Testis (tissue), 2 donors: ENCODE measurements around the gene PROB1.

Source experiments
- POLR2A ChIP-seq: fragments of 450-650 bp; IDR thresholded peaks from one replicate; pipeline ENCODE4 v1.6.1; 2017; ENCODE audit warnings: antibody characterized with exemption, mild to moderate bottlenecking, moderate library complexity
- TF ChIP-seq, protein P1 (sequence below), 3 experiments: fragments of 450-650 bp in 2 of 3; fragments of 200-600 bp in 1 of 3; sonication (generic) in 1 of 3; IDR thresholded peaks; one replicate each; pipeline ENCODE4 v1.5.1; 2016 to 2019; ENCODE audit warnings: antibody characterized with exemption in 3 of 3, mild to moderate bottlenecking in 2 of 3, moderate library complexity in 1 of 3

DNA sequence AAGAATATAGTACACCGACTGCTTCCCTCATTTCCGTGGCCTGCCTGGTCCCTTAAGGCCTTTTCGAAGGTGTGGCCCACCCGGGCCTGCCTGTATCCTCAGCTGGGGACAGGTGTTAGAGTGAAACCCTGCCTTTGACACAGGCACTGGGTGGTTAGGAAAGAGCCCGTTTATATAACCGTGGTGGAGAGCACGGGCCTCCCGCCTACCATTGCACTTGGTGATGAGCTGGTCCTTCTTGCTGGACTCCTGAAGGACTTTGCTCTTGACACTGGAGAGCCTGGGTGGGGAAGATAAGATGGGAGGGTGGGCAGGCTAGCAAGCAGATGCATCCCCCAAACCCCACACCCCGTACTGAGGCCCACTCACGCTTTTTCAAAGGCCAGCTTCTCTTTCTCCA is 6.6 kb upstream of the PROB1 start:
- TF ChIP-seq, protein P1, sequence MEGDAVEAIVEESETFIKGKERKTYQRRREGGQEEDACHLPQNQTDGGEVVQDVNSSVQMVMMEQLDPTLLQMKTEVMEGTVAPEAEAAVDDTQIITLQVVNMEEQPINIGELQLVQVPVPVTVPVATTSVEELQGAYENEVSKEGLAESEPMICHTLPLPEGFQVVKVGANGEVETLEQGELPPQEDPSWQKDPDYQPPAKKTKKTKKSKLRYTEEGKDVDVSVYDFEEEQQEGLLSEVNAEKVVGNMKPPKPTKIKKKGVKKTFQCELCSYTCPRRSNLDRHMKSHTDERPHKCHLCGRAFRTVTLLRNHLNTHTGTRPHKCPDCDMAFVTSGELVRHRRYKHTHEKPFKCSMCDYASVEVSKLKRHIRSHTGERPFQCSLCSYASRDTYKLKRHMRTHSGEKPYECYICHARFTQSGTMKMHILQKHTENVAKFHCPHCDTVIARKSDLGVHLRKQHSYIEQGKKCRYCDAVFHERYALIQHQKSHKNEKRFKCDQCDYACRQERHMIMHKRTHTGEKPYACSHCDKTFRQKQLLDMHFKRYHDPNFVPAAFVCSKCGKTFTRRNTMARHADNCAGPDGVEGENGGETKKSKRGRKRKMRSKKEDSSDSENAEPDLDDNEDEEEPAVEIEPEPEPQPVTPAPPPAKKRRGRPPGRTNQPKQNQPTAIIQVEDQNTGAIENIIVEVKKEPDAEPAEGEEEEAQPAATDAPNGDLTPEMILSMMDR (IDR thresholded peaks at IDR 0.05): no peak
- TF ChIP-seq POLR2A: no peak
